Measurements from ENCODE around the gene IBTK.
A peak's percentile ranks its signal among the peaks of the same experiment; 100 is the strongest.
"Not testable (repeated sequence)": the region's sequence is repeated elsewhere in the genome, so short reads cannot be mapped to it uniquely, and the experiment has no call there.

Gene IBTK

GRCh38 chr6:82178077-82178758 lies 69.3 kb downstream of the IBTK start:
- peak; percentile 51 for DNase-seq

- no peak for DNase-seq
Measured at GRCh38 chr6:82176616-82177015, 70.9 kb downstream of the IBTK start.

- no peak for DNase-seq
Measured at GRCh38 chr6:82172594-82172993, 75.0 kb downstream of the IBTK start.

- no peak for DNase-seq
Measured at GRCh38 chr6:82169138-82169876, 78.2 kb downstream of the IBTK start.

- no peak for DNase-seq
Measured at GRCh38 chr6:82166493-82166892, 81.1 kb downstream of the IBTK start.

GRCh38 chr6:82160255-82160990 lies 87.1 kb downstream of the IBTK start:
- no peak for DNase-seq

- DNase-seq: not testable (repeated sequence)
Measured at GRCh38 chr6:82152786-82153185, 94.8 kb downstream of the IBTK start.

- DNase-seq: not testable (repeated sequence)
Measured at GRCh38 chr6:82151147-82151546, 96.4 kb downstream of the IBTK start.

GRCh38 chr6:82145926-82146452 lies 101.6 kb downstream of the IBTK start:
- DNase-seq: no peak

- no peak for DNase-seq
Measured at GRCh38 chr6:82144852-82145340, 102.6 kb downstream of the IBTK start.

GRCh38 chr6:82144007-82144851 lies 103.3 kb downstream of the IBTK start:
- DNase-seq: no peak

GRCh38 chr6:82143041-82143481 lies 104.5 kb downstream of the IBTK start:
- DNase-seq: no peak

GRCh38 chr6:82142524-82142923 lies 105.0 kb downstream of the IBTK start:
- no peak for DNase-seq

- no peak for DNase-seq
Measured at GRCh38 chr6:82138075-82138791, 109.3 kb downstream of the IBTK start.

- DNase-seq: no peak
Measured at GRCh38 chr6:82131441-82131840, 116.1 kb downstream of the IBTK start.

- no peak for DNase-seq
Measured at GRCh38 chr6:82129797-82130196, 117.7 kb downstream of the IBTK start.

- not testable (repeated sequence) for DNase-seq
Measured at GRCh38 chr6:82128973-82129372, 118.6 kb downstream of the IBTK start.

GRCh38 chr6:82123632-82124031 lies 123.9 kb downstream of the IBTK start:
- DNase-seq: no peak

All from NCI-H748 treated with DMSO at 0.1 percent for 48 hours (cell line).